Spleen (tissue), 11 donors: ENCODE results near the gene FIG4. TPM values are rescaled to one million over a fixed set of nuclear protein-coding genes. Genes with fewer than 3 reads are reported as not detected.

Experiments
- DNase-seq: peaks from one replicate; pipeline ENCODE4 v3.0.0-alpha.2; 2020
- H3K27ac ChIP-seq, 8 donors: fragments of 200-600 bp; sonication (generic) in 7 of 8; 1 replicate in 4 of 8; 2 replicates in 4 of 8; pipeline versions ENCODE4 v1.5.0 to v1.8.0; 2016 to 2021; ENCODE audit warnings: inconsistent platforms in 4 of 8, mild to moderate bottlenecking in 4 of 8, moderate library complexity in 1 of 8
- H3K27me3 ChIP-seq, 7 donors: fragments of 200-600 bp; sonication (generic) in 6 of 7; replicated peaks in 1 of 7; 1 replicate in 4 of 7; 2 replicates in 3 of 7; pipeline versions ENCODE4 v1.5.0 to v1.8.0; 2016 to 2021; ENCODE audit warnings: inconsistent platforms in 3 of 7, mild to moderate bottlenecking in 1 of 7
- H3K36me3 ChIP-seq, 6 donors: fragments of 200-600 bp; sonication (generic) in 5 of 6; 1 replicate in 4 of 6; 2 replicates in 2 of 6; pipeline versions ENCODE4 v1.5.0 to v1.8.0; 2016 to 2021; ENCODE audit warnings: inconsistent platforms in 2 of 6
- H3K4me1 ChIP-seq, 6 donors: fragments of 200-600 bp; sonication (generic) in 5 of 6; 1 replicate in 3 of 6; 2 replicates in 3 of 6; pipeline versions ENCODE4 v1.5.0 to v1.8.0; 2016 to 2021; ENCODE audit warnings: inconsistent platforms in 3 of 6
- H3K4me3 ChIP-seq, 8 donors: fragments of 200-600 bp; sonication (generic) in 7 of 8; 1 replicate in 4 of 8; 2 replicates in 4 of 8; pipeline versions ENCODE4 v1.5.0 to v1.8.0; 2016 to 2021; ENCODE audit warnings: inconsistent platforms in 4 of 8, mild to moderate bottlenecking in 4 of 8, moderate library complexity in 2 of 8
- H3K9me3 ChIP-seq, 8 donors: fragments of 200-600 bp; sonication (generic) in 7 of 8; 1 replicate in 4 of 8; 2 replicates in 4 of 8; pipeline versions ENCODE4 v1.5.0 to v1.8.0; 2016 to 2021; ENCODE audit warnings: inconsistent platforms in 4 of 8
- CTCF ChIP-seq, 11 experiments: fragments of 200-600 bp in 7 of 11; fragments of 450-650 bp in 4 of 11; sonication (generic) in 4 of 11; IDR thresholded peaks in 8 of 11; conservative IDR thresholded peaks in 3 of 11; 1 replicate in 7 of 11; 2 replicates in 4 of 11; pipeline versions ENCODE4 v1.4.0 to v1.8.0; 2016 to 2021; ENCODE audit warnings: antibody characterized with exemption in 11 of 11, inconsistent platforms in 4 of 11, mild to moderate bottlenecking in 1 of 11
- POLR2A ChIP-seq, 3 donors: fragments of 450-650 bp; IDR thresholded peaks; one replicate each; pipeline ENCODE4 v1.5.1; 2017; ENCODE audit warnings: antibody characterized with exemption in 3 of 3, mild to moderate bottlenecking in 1 of 3
- POLR2AphosphoS5 ChIP-seq, 3 donors: sonication (generic); formaldehyde crosslinking; IDR thresholded peaks; one replicate each; pipeline ENCODE4 v1.5.1; 2017; ENCODE audit warnings: antibody characterized with exemption in 3 of 3
- WGBS, 5 donors: extraction: QIAGEN DNeasy Blood & Tissue Kit in 3 of 5; methylation state at CpG; one replicate each; pipeline versions ENCODE4 v1.1.5 to v1.1.7; 2013 to 2018; 5-methylcytosine and 5-hydroxymethylcytosine counted together
- intact Hi-C: fragments of 100-400 bp; cut with DNase I; formaldehyde crosslinking; loops from one replicate; pipeline ENCODE4 v1.15.0; 2023; ENCODE audit warnings: low total_unique reads
- polyA plus RNA-seq, 3 donors: library from polyadenylated mRNA; stranded (reverse); fragments of 200-250 nt; gene quantifications; one replicate each; pipeline ENCODE4 v1.2.1, GENCODE V29; 2013
- total RNA-seq, 7 donors: library from RNA; depleted of rRNA in 3 of 7; stranded (reverse); fragments of >200 nt in 3 of 7; fragmentation: NEBNext Ultra II Directional in 4 of 7; extraction: Animal tissue kit (Norgen Biotek cat#: 25700) in 4 of 7; gene quantifications; one replicate each; pipeline versions ENCODE4 v1.1.0 to v1.2.1, GENCODE V29; 2016 to 2021
- donor health status: healthy with polysubstance abuse.
- donor health status: DM: no; HTN: no; CAD: no; lungs with moderate emphysema.
- donor health status: DM: no; HTN: no; CAD: no.
- donor health status: Bipolar disorder and iron deficiency.
- donor health status: healthy.
- donor health status: DM: no; HTN: no; CAD: no.
- donor health status: DM: yes; HTN: yes; CAD: no.

FIG4 gene
- total and polyA plus RNA-seq, 10 donors, result 10.2 to 35.1 (median 26.2) TPM

- WGBS, 5 donors, result 43 to 79% (median 58%) methylated on average over 1 of the region's 1 CpG
- Histone ChIP-seq H3K4me3 (no peak overlapping the region), H3K27ac (no peak overlapping the region), H3K9me3 (no peaks in the 10 kb centered on the region), H3K36me3 (peaks cover 0 to 96% (median 24%) of the 10 kb centered on the region in 6 donors), H3K4me1 (peaks cover 0 to 20% (median 10%) of the 10 kb centered on the region in 6 donors), H3K27me3 (no peaks in the 10 kb centered on the region)
- intact Hi-C loops, result no loop called here
- DNase-seq, result no peak
- TF ChIP-seq POLR2AphosphoS5 (IDR thresholded peaks at IDR 0.05) (no peak), POLR2A (IDR thresholded peaks at IDR 0.05) (no peak), CTCF (IDR thresholded peaks at IDR 0.05 in 8 of 11, conservative IDR thresholded peaks at IDR 0.05 in 3 of 11) (no peak)
Measured at GRCh38 chr6:109790131-109790530, 99.0 kb downstream of the FIG4 start.

- H3K27me3 ChIP-seq, result no peaks in the 10 kb centered on the region
- TF ChIP-seq POLR2A (IDR thresholded peaks at IDR 0.05) (no peak), POLR2AphosphoS5 (IDR thresholded peaks at IDR 0.05) (peak in 1 of 3 donors; percentile 9)
- H3K4me3 ChIP-seq, result no peak overlapping the region
- intact Hi-C loops, result no loop called here
- 83 to 93% (median 88%) methylated on average over 12 of the region's 12 CpGs for WGBS, 5 donors
- peaks cover 0 to 91% (median 24%) of the 10 kb centered on the region in 6 donors for H3K36me3 ChIP-seq
- H3K27ac ChIP-seq, result no peak overlapping the region
- H3K4me1 ChIP-seq, result peaks cover 0 to 28% (median 10%) of the 10 kb centered on the region in 6 donors
- no peak for DNase-seq
- H3K9me3 ChIP-seq, result no peaks in the 10 kb centered on the region
Measured at GRCh38 chr6:109791301-109791700, 100.2 kb downstream of the FIG4 start.

- WGBS, 5 donors, result 83 to 100% (median 97%) methylated on average over 1 of the region's 1 CpG
- TF ChIP-seq CTCF (IDR thresholded peaks at IDR 0.05 in 8 of 11, conservative IDR thresholded peaks at IDR 0.05 in 3 of 11), result no peak
- TF ChIP-seq POLR2A (IDR thresholded peaks at IDR 0.05), result no peak
- TF ChIP-seq POLR2AphosphoS5 (IDR thresholded peaks at IDR 0.05), result no peak
- Histone ChIP-seq H3K4me3 (no peak overlapping the region), H3K27me3 (no peaks in the 10 kb centered on the region), H3K9me3 (no peaks in the 10 kb centered on the region), H3K27ac (peak overlapping the region in 3 of 8 donors; percentile 31 to 71 (median 47)), H3K36me3 (peaks cover 0 to 91% (median 16%) of the 10 kb centered on the region in 6 donors), H3K4me1 (peaks cover 0 to 28% (median 10%) of the 10 kb centered on the region in 6 donors)
- no peak for DNase-seq
- intact Hi-C loops, result no loop called here
Measured at GRCh38 chr6:109793021-109793420, 101.9 kb downstream of the FIG4 start.

- Histone ChIP-seq H3K27me3 (no peaks in the 10 kb centered on the region), H3K36me3 (peaks cover 0 to 91% (median 13%) of the 10 kb centered on the region in 6 donors), H3K4me3 (no peak overlapping the region), H3K9me3 (no peaks in the 10 kb centered on the region), H3K27ac (peak overlapping the region; percentile 10 to 77 (median 46)), H3K4me1 (peaks cover 0 to 28% (median 10%) of the 10 kb centered on the region in 6 donors)
- DNase-seq, result no peak
- intact Hi-C loops, result no loop called here
- WGBS, 5 donors, result 47 to 79% (median 72%) methylated on average over 1 of the region's 1 CpG
- no peak for TF ChIP-seq CTCF (IDR thresholded peaks at IDR 0.05 in 8 of 11, conservative IDR thresholded peaks at IDR 0.05 in 3 of 11)
- peak in 1 of 3 donors; percentile 26 for TF ChIP-seq POLR2AphosphoS5 (IDR thresholded peaks at IDR 0.05)
- no peak for TF ChIP-seq POLR2A (IDR thresholded peaks at IDR 0.05)
Measured at GRCh38 chr6:109793792-109794191, 102.7 kb downstream of the FIG4 start.
